Measurements from ENCODE around the gene USP10.

DNA sequence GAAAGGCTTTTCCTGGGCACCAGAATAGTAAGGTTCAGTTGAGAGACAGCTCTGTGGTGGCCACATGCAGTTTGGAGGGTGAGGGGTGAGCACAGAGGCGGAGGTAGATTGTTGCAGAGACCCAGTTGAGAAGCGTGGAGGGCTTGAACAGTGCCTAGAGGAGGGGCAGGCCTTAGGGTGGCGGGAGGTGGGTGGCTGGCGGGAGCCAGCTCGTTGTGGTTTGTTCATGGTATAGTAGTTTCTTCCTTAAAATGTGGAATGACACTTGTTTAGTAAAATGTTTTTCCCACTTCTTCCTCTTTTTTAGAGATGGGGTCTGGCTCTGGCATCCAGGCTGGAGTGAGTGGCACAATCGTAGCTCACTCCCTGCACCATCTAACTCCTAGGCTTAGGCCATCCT is 14.2 kb downstream of the USP10 start:
- TF ChIP-seq EZH2phosphoT487 (IDR thresholded peaks at IDR 0.05; ENCODE audit: borderline replicate concordance, low read length) (no peak), EZH2 (IDR thresholded peaks at IDR 0.05; ENCODE audit: low read length, unreplicated experiment) (no peak)
- TF ChIP-seq, protein P1, sequence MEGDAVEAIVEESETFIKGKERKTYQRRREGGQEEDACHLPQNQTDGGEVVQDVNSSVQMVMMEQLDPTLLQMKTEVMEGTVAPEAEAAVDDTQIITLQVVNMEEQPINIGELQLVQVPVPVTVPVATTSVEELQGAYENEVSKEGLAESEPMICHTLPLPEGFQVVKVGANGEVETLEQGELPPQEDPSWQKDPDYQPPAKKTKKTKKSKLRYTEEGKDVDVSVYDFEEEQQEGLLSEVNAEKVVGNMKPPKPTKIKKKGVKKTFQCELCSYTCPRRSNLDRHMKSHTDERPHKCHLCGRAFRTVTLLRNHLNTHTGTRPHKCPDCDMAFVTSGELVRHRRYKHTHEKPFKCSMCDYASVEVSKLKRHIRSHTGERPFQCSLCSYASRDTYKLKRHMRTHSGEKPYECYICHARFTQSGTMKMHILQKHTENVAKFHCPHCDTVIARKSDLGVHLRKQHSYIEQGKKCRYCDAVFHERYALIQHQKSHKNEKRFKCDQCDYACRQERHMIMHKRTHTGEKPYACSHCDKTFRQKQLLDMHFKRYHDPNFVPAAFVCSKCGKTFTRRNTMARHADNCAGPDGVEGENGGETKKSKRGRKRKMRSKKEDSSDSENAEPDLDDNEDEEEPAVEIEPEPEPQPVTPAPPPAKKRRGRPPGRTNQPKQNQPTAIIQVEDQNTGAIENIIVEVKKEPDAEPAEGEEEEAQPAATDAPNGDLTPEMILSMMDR (conservative IDR thresholded peaks at IDR 0.05; ENCODE audit: low read depth, low read length), result no peak

Measured in PC-3 (cell line).